ENCODE results near the gene GLT8D1.

DNA sequence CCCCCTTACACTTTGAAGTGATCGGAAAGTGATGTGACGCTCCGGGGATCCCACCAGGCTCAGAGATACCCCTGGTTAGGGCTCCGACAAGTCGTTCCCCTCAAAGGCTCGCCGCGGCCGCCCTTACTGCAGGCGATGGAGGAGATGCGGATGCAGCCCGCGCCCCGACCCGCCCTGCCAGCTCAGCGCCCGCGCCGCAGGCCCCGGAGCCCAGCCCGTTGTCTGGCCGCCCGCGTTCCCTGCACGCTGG, 228 bp downstream of the GLT8D1 start:
- TF ChIP-seq MYC (IDR thresholded peaks at IDR 0.05; ENCODE audit: low read depth, low read length) (no peak), MYC (CRISPR knock-in tag; IDR thresholded peaks at IDR 0.05; ENCODE audit: borderline replicate concordance, low read depth) (no peak), EP300 (IDR thresholded peaks at IDR 0.05; ENCODE audit: low read length) (no peak), RNF2 (IDR thresholded peaks at IDR 0.05) (no peak)
- TF ChIP-seq, protein P1, sequence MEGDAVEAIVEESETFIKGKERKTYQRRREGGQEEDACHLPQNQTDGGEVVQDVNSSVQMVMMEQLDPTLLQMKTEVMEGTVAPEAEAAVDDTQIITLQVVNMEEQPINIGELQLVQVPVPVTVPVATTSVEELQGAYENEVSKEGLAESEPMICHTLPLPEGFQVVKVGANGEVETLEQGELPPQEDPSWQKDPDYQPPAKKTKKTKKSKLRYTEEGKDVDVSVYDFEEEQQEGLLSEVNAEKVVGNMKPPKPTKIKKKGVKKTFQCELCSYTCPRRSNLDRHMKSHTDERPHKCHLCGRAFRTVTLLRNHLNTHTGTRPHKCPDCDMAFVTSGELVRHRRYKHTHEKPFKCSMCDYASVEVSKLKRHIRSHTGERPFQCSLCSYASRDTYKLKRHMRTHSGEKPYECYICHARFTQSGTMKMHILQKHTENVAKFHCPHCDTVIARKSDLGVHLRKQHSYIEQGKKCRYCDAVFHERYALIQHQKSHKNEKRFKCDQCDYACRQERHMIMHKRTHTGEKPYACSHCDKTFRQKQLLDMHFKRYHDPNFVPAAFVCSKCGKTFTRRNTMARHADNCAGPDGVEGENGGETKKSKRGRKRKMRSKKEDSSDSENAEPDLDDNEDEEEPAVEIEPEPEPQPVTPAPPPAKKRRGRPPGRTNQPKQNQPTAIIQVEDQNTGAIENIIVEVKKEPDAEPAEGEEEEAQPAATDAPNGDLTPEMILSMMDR (IDR thresholded peaks at IDR 0.05 in 2 of 3, conservative IDR thresholded peaks at IDR 0.05 in 1 of 3; ENCODE audit: insufficient read depth in 2 of 3, low read depth in 1 of 3, low read length in 3 of 3): no peak
- TF ChIP-seq, protein P2, sequence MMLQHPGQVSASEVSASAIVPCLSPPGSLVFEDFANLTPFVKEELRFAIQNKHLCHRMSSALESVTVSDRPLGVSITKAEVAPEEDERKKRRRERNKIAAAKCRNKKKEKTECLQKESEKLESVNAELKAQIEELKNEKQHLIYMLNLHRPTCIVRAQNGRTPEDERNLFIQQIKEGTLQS (IDR thresholded peaks at IDR 0.05): no peak
- TF ChIP-seq, protein P2 (CRISPR knock-in tag; conservative IDR thresholded peaks at IDR 0.05): no peak
